Tibial nerve (tissue), 4 donors: ENCODE measurements around the gene FSD1. TPM values are rescaled to one million over a fixed set of nuclear protein-coding genes. Genes with fewer than 3 reads are reported as not detected.
"Not testable (repeated sequence)": the region's sequence is repeated elsewhere in the genome, so short reads cannot be mapped to it uniquely, and the experiment has no call there.

Experiments used
- DNase-seq, 2 donors: peaks; one replicate each; pipeline ENCODE4 v3.0.0-alpha.2; 2019; ENCODE audit warnings: low spot score in 2 of 2
- H3K27ac ChIP-seq, 4 donors: fragments of 200-600 bp; sonication (generic) in 3 of 4; one replicate each; pipeline ENCODE4 v1.5.1; 2017 to 2019; ENCODE audit warnings: mild to moderate bottlenecking in 1 of 4
- H3K27me3 ChIP-seq, 2 donors: fragments of 200-600 bp; sonication (generic) in 1 of 2; one replicate each; pipeline versions ENCODE4 v1.5.1 to v1.6.0; 2017 to 2019
- H3K36me3 ChIP-seq, 3 donors: fragments of 200-600 bp; sonication (generic); one replicate each; pipeline ENCODE4 v1.5.1; 2018 to 2019
- H3K4me1 ChIP-seq, 4 donors: fragments of 200-600 bp; sonication (generic) in 3 of 4; one replicate each; pipeline ENCODE4 v1.5.1; 2017 to 2019
- H3K4me3 ChIP-seq, 4 donors: fragments of 200-600 bp; sonication (generic) in 3 of 4; one replicate each; pipeline ENCODE4 v1.5.1; 2017 to 2019; ENCODE audit warnings: mild to moderate bottlenecking in 1 of 4, moderate library complexity in 1 of 4
- H3K9me3 ChIP-seq, 4 donors: fragments of 200-600 bp; sonication (generic) in 3 of 4; one replicate each; pipeline ENCODE4 v1.5.1; 2017 to 2019
- CTCF ChIP-seq, 5 experiments: fragments of 200-600 bp in 3 of 5; fragments of 450-650 bp in 2 of 5; sonication (generic) in 3 of 5; IDR thresholded peaks; one replicate each; pipeline ENCODE4 v1.5.1; 2016 to 2019; ENCODE audit warnings: antibody characterized with exemption in 5 of 5, mild to moderate bottlenecking in 3 of 5, moderate library complexity in 2 of 5
- EP300 ChIP-seq, 2 donors: sonication (generic); formaldehyde crosslinking; IDR thresholded peaks; one replicate each; pipeline ENCODE4 v1.6.1; 2017; ENCODE audit warnings: antibody characterized with exemption in 2 of 2, mild to moderate bottlenecking in 1 of 2
- POLR2A ChIP-seq, 2 donors: fragments of 450-650 bp; IDR thresholded peaks; one replicate each; pipeline ENCODE4 v1.6.1; 2017; ENCODE audit warnings: antibody characterized with exemption in 2 of 2, mild to moderate bottlenecking in 2 of 2, moderate library complexity in 2 of 2
- WGBS, 2 donors: methylation state at CpG; one replicate each; pipeline ENCODE4 v1.1.5; 2018; 5-methylcytosine and 5-hydroxymethylcytosine counted together
- total RNA-seq, 4 donors: library from RNA; depleted of rRNA; stranded (reverse); fragments of >200 nt; gene quantifications; one replicate each; pipeline ENCODE4 v1.1.0, GENCODE V29; 2016

The FSD1 gene
- total RNA-seq, 4 donors from 2014 or later, result 0.87 TPM; not detected in 3

GRCh38 chr19:4279267-4279529 lies 25.2 kb upstream of the FSD1 start:
- TF ChIP-seq EP300 (IDR thresholded peaks at IDR 0.05) (no peak), CTCF (IDR thresholded peaks at IDR 0.05) (no peak)
- H3K27me3 ChIP-seq, result peaks cover 0 to 69% of the 10 kb centered on the region in 2 donors
- H3K4me3 ChIP-seq, result peak overlapping the region in 2 of 4 donors; percentile 13 to 15
- peaks cover 0 to 20% (median 6%) of the 10 kb centered on the region in 4 donors for H3K4me1 ChIP-seq
- no peaks in the 10 kb centered on the region for H3K36me3 ChIP-seq
- DNase-seq, result no peak
- WGBS, 2 donors, result 0% methylated on average over 2 to 10 of the region's 30 CpGs
- H3K9me3 ChIP-seq, result no peaks in the 10 kb centered on the region
- H3K27ac ChIP-seq, result no peak overlapping the region

- peaks cover 0 to 75% of the 10 kb centered on the region in 2 donors for H3K27me3 ChIP-seq
- H3K27ac ChIP-seq, result no peak overlapping the region
- H3K4me1 ChIP-seq, result peaks cover 0 to 20% (median 6%) of the 10 kb centered on the region in 4 donors
- H3K9me3 ChIP-seq, result no peaks in the 10 kb centered on the region
- H3K4me3 ChIP-seq, result peak overlapping the region in 2 of 4 donors; percentile 13 to 15
- no peak for DNase-seq
- TF ChIP-seq CTCF (IDR thresholded peaks at IDR 0.05) (no peak), POLR2A (IDR thresholded peaks at IDR 0.05) (no peak), EP300 (IDR thresholded peaks at IDR 0.05) (no peak)
- no peaks in the 10 kb centered on the region for H3K36me3 ChIP-seq
- WGBS, 2 donors, result 3 to 5% methylated on average over 50 to 68 of the region's 71 CpGs
Observed at GRCh38 chr19:4279530-4280422, 24.6 kb upstream of the FSD1 start.

- Histone ChIP-seq H3K4me3 (no peak overlapping the region), H3K27me3 (peaks cover 0 to 65% of the 10 kb centered on the region in 2 donors), H3K27ac (no peak overlapping the region), H3K4me1 (peaks cover 0 to 11% (median 3%) of the 10 kb centered on the region in 4 donors), H3K9me3 (no peaks in the 10 kb centered on the region), H3K36me3 (no peaks in the 10 kb centered on the region)
- no peak for DNase-seq
- 35 to 42% methylated on average over 20 of the region's 20 CpGs for WGBS, 2 donors
- no peak for TF ChIP-seq CTCF (IDR thresholded peaks at IDR 0.05)
Observed at GRCh38 chr19:4284176-4284958, 20.0 kb upstream of the FSD1 start.

GRCh38 chr19:4284974-4285373 lies 19.4 kb upstream of the FSD1 start:
- H3K4me1 ChIP-seq, result peaks cover 0 to 5% (median 0%) of the 10 kb centered on the region in 4 donors
- no peak overlapping the region for H3K27ac ChIP-seq
- WGBS, 2 donors, result 61 to 67% methylated on average over 6 of the region's 6 CpGs
- no peak overlapping the region for H3K4me3 ChIP-seq
- TF ChIP-seq EP300 (IDR thresholded peaks at IDR 0.05), result no peak
- no peak for TF ChIP-seq CTCF (IDR thresholded peaks at IDR 0.05)
- TF ChIP-seq POLR2A (IDR thresholded peaks at IDR 0.05), result no peak
- no peaks in the 10 kb centered on the region for H3K36me3 ChIP-seq
- no peak for DNase-seq
- no peaks in the 10 kb centered on the region for H3K9me3 ChIP-seq
- H3K27me3 ChIP-seq, result peaks cover 0 to 59% of the 10 kb centered on the region in 2 donors

GRCh38 chr19:4286141-4286540 lies 18.3 kb upstream of the FSD1 start:
- not testable (repeated sequence) for H3K9me3 ChIP-seq, H3K4me3 ChIP-seq, H3K36me3 ChIP-seq, H3K27ac ChIP-seq, DNase-seq, H3K4me1 ChIP-seq
- 83 to 90% methylated on average over 4 of the region's 4 CpGs for WGBS, 2 donors
- H3K27me3 ChIP-seq, result peaks cover 0 to 55% of the 10 kb centered on the region in 2 donors
